Measurements from ENCODE around the gene CLTCL1.
"Not testable (repeated sequence)": the region's sequence is repeated elsewhere in the genome, so short reads cannot be mapped to it uniquely, and the experiment has no call there.

- not testable (repeated sequence) for TF ChIP-seq CTCF (IDR thresholded peaks at IDR 0.05); ZFX (IDR thresholded peaks at IDR 0.05; ENCODE audit: borderline replicate concordance)
Observed at GRCh38 chr22:19330205-19330604, 38.7 kb upstream of the CLTCL1 start.
